Trophoblast cell (in vitro differentiated cells and primary cell): Measurements from ENCODE around the gene IMMP2L.

Source experiments
- DNase-seq, 2 donors: peaks; one replicate each; pipeline ENCODE4 v3.0.0-alpha.2; 2016
- H2AFZ ChIP-seq: 2 replicates; pipeline ENCODE4 v1.6.1; 2013; ENCODE audit warnings: low read length, moderate library complexity, mild to moderate bottlenecking; ENCODE audit not compliant: insufficient read depth, poor library complexity
- H2AK5ac ChIP-seq: 2 replicates; pipeline ENCODE4 v1.6.1; 2013; ENCODE audit warnings: mild to moderate bottlenecking, low read length
- H2BK120ac ChIP-seq: 2 replicates; pipeline ENCODE4 v1.6.1; 2013; ENCODE audit warnings: low read length, mild to moderate bottlenecking, moderate library complexity; ENCODE audit not compliant: insufficient read depth, poor library complexity
- H2BK12ac ChIP-seq: 2 replicates; pipeline ENCODE4 v1.6.1; 2013; ENCODE audit warnings: mild to moderate bottlenecking, low read length, moderate library complexity
- H2BK5ac ChIP-seq: 2 replicates; pipeline ENCODE4 v1.6.1; 2013; ENCODE audit warnings: low read length, low read depth, moderate library complexity, mild to moderate bottlenecking; ENCODE audit not compliant: poor library complexity
- H3K14ac ChIP-seq: 2 replicates; pipeline ENCODE4 v1.6.1; 2013; ENCODE audit warnings: mild to moderate bottlenecking, low read length
- H3K18ac ChIP-seq: 2 replicates; pipeline ENCODE4 v1.6.1; 2013; ENCODE audit warnings: mild to moderate bottlenecking, low read length
- H3K23ac ChIP-seq: 2 replicates; pipeline ENCODE4 v1.6.1; 2013; ENCODE audit warnings: low read length
- H3K27ac ChIP-seq: 2 replicates; pipeline ENCODE4 v1.5.1; 2013; ENCODE audit warnings: low read depth, mild to moderate bottlenecking, inconsistent platforms, low read length, moderate library complexity
- H3K27me3 ChIP-seq: 2 replicates; pipeline ENCODE4 v1.6.1; 2013; ENCODE audit warnings: inconsistent platforms, mild to moderate bottlenecking, low read length, moderate library complexity; ENCODE audit not compliant: insufficient read depth
- H3K36me3 ChIP-seq, 2 experiments: 1 replicate in 1 of 2; 2 replicates in 1 of 2; pipeline ENCODE4 v1.6.1; 2013; ENCODE audit warnings: low read length in 2 of 2, mild to moderate bottlenecking in 2 of 2, moderate library complexity in 1 of 2; ENCODE audit not compliant: insufficient read depth in 2 of 2, control insufficient read depth in 1 of 2
- H3K4ac ChIP-seq: 2 replicates; pipeline ENCODE4 v1.6.1; 2013; ENCODE audit warnings: low read depth, mild to moderate bottlenecking, low read length, moderate library complexity
- H3K4me1 ChIP-seq, 2 experiments: 1 replicate in 1 of 2; 2 replicates in 1 of 2; pipeline ENCODE4 v1.6.1; 2013; ENCODE audit warnings: low read length in 2 of 2, mild to moderate bottlenecking in 2 of 2, moderate library complexity in 1 of 2; ENCODE audit not compliant: insufficient read depth in 2 of 2, control insufficient read depth in 1 of 2
- H3K4me2 ChIP-seq: 2 replicates; pipeline ENCODE4 v1.6.1; 2013; ENCODE audit warnings: inconsistent platforms, mild to moderate bottlenecking, low read length, moderate library complexity
- H3K4me3 ChIP-seq: 2 replicates; pipeline ENCODE4 v1.5.1; 2013; ENCODE audit warnings: mild to moderate bottlenecking, low read depth, low read length, inconsistent platforms
- H3K79me1 ChIP-seq: one replicate; pipeline ENCODE4 v1.6.1; 2013; ENCODE audit warnings: low read length
- H3K79me2 ChIP-seq: 2 replicates; pipeline ENCODE4 v1.6.1; 2013; ENCODE audit warnings: low read length, mild to moderate bottlenecking; ENCODE audit not compliant: control insufficient read depth, insufficient read depth, poor library complexity
- H3K9ac ChIP-seq: 2 replicates; pipeline ENCODE4 v1.6.1; 2013; ENCODE audit warnings: mild to moderate bottlenecking, low read length
- H3K9me3 ChIP-seq: 2 replicates; pipeline ENCODE4 v1.6.1; 2013; ENCODE audit warnings: low read depth, mild to moderate bottlenecking, control low read depth, inconsistent platforms, low read length; ENCODE audit not compliant: insufficient read depth
- H4K12ac ChIP-seq: 2 replicates; pipeline ENCODE4 v1.6.1; 2013; ENCODE audit warnings: low read depth, mild to moderate bottlenecking, low read length, moderate library complexity
- H4K8ac ChIP-seq: 2 replicates; pipeline ENCODE4 v1.6.1; 2013; ENCODE audit warnings: low read depth, mild to moderate bottlenecking, low read length, moderate library complexity
- H4K91ac ChIP-seq: one replicate; pipeline ENCODE4 v1.6.1; 2013; ENCODE audit warnings: low read depth, mild to moderate bottlenecking, low read length, moderate library complexity
- WGBS: extraction: QIAGEN DNeasy Blood & Tissue Kit; methylation state at CpG from one replicate; pipeline ENCODE4 v1.1.7; 2013; ENCODE audit warnings: missing lambda C conversion rate; ENCODE audit not compliant: insufficient read length, insufficient coverage; ENCODE audit errors: extremely low coverage; 5-methylcytosine and 5-hydroxymethylcytosine counted together

IMMP2L gene

DNA sequence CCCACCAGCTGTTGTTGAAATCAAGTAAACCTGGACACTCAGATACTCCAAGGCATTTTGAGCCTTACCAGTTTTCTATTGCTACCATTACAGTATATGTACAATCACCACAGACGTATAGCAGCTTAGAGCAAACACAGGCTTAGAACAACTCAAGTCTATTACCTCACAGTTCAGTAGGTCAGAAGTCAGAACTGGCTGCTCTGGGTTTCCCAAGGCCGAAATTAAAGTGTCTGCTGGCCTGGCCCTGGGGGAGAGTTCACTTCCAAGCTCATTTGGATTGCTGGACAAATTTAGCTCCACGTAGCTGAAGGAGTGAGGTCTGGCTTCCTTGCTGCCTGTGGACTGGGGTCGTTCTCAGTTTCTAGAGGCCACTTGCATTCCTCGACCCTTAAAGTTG is 731.5 kb downstream of the IMMP2L start:
- no peak overlapping the region for H3K14ac ChIP-seq
- H2BK120ac ChIP-seq: no peak overlapping the region
- H3K9ac ChIP-seq: no peak overlapping the region
- no peak overlapping the region for H4K91ac ChIP-seq
- no peak overlapping the region for H2AK5ac ChIP-seq
- no peak overlapping the region for H2AFZ ChIP-seq
- no peak overlapping the region for H3K18ac ChIP-seq
- no peak overlapping the region for H3K4me3 ChIP-seq
- H4K8ac ChIP-seq: no peak overlapping the region
- no peaks in the 10 kb centered on the region for H3K79me1 ChIP-seq
- H2BK12ac ChIP-seq: no peak overlapping the region
- H3K27ac ChIP-seq: no peak overlapping the region
- H4K12ac ChIP-seq: no peak overlapping the region
- H3K4me2 ChIP-seq: no peak overlapping the region
- H2BK5ac ChIP-seq: no peak overlapping the region
- H3K23ac ChIP-seq: no peak overlapping the region
- H3K4ac ChIP-seq: no peak overlapping the region
- no peaks in the 10 kb centered on the region for H3K79me2 ChIP-seq
- H3K9me3 ChIP-seq: no peaks in the 10 kb centered on the region
- H3K36me3 ChIP-seq: no peaks in the 10 kb centered on the region
- no CpG with 5 or more reads among the region's 5 CpGs for WGBS
- H3K27me3 ChIP-seq: no peaks in the 10 kb centered on the region
- peak; percentile 1 to 28 for DNase-seq
- H3K4me1 ChIP-seq: peaks cover 2 to 4% of the 10 kb centered on the region in 2 experiments

DNA sequence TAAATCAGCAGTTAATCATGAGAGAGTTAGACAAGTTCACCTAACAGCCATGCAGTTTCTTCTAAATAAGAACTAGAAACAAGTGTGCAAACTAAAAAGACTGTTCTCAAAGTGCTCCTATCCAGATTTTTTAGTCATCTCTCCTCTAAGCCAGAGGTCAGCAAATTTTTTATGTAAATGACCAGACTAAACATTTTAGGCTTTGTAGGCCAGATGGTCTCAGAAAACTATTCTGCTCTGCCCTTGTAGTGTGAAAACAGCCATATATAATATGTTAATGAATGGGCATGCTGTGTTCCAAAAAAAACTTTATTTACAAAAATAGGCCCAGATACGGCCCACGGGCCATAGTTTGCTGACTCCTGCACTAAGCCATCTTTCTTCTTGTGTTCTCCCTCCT is 734.4 kb downstream of the IMMP2L start:
- H4K91ac ChIP-seq: no peak overlapping the region
- H3K79me1 ChIP-seq: no peaks in the 10 kb centered on the region
- no peak overlapping the region for H3K18ac ChIP-seq
- no peak overlapping the region for H4K8ac ChIP-seq
- no peak overlapping the region for H2BK5ac ChIP-seq
- H4K12ac ChIP-seq: no peak overlapping the region
- peaks cover 2 to 4% of the 10 kb centered on the region in 2 experiments for H3K4me1 ChIP-seq
- H3K36me3 ChIP-seq: no peaks in the 10 kb centered on the region
- H3K79me2 ChIP-seq: no peaks in the 10 kb centered on the region
- no peak overlapping the region for H2BK120ac ChIP-seq
- no peak overlapping the region for H2AFZ ChIP-seq
- no peak overlapping the region for H3K4me3 ChIP-seq
- H3K9me3 ChIP-seq: no peaks in the 10 kb centered on the region
- H3K4ac ChIP-seq: no peak overlapping the region
- no CpG with 5 or more reads among the region's 2 CpGs for WGBS
- H3K4me2 ChIP-seq: no peak overlapping the region
- no peak overlapping the region for H3K23ac ChIP-seq
- H3K14ac ChIP-seq: no peak overlapping the region
- no peak overlapping the region for H3K27ac ChIP-seq
- H2BK12ac ChIP-seq: no peak overlapping the region
- no peaks in the 10 kb centered on the region for H3K27me3 ChIP-seq
- no peak overlapping the region for H3K9ac ChIP-seq
- H2AK5ac ChIP-seq: no peak overlapping the region
- DNase-seq: no peak

DNA sequence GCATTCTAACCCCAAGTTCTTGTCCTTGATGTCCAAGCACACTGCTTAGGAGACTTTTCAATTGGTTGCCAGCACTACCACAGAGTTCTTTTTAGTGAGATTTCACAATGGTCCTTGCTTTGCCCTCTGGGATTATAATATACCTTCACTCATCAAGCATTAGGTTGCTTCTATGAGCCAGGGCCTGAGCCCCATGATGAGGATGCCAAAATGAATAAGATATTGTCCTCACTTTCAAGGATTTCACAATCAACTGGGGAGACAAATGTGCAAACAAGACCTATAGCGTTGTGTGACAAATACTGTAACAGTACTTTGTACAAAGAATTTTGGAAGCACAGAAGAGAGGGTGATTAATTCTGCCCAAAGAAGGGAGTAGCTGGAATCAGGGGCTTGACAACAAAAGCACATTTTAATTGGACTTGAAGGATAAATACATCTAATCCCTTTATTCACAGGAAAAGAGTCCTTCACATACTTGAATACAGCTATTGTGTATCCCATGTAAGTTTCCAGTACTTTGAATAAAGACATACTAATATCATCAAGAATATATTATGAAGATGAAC is 734.9 kb downstream of the IMMP2L start:
- Histone ChIP-seq H3K9me3 (no peaks in the 10 kb centered on the region), H3K27me3 (no peaks in the 10 kb centered on the region), H4K8ac (no peak overlapping the region), H3K36me3 (no peaks in the 10 kb centered on the region), H4K12ac (no peak overlapping the region), H3K23ac (no peak overlapping the region), H2BK5ac (no peak overlapping the region), H3K79me1 (no peaks in the 10 kb centered on the region), H3K18ac (no peak overlapping the region), H3K4me1 (peaks cover 2 to 4% of the 10 kb centered on the region in 2 experiments), H4K91ac (no peak overlapping the region), H3K4ac (no peak overlapping the region), H3K4me2 (no peak overlapping the region), H3K9ac (no peak overlapping the region), H3K14ac (no peak overlapping the region), H2AK5ac (no peak overlapping the region), H3K27ac (no peak overlapping the region), H3K4me3 (no peak overlapping the region), H2BK12ac (no peak overlapping the region), H2BK120ac (no peak overlapping the region), H3K79me2 (no peaks in the 10 kb centered on the region), H2AFZ (no peak overlapping the region)
- no peak for DNase-seq
- WGBS: no CpG with 5 or more reads among the region's 1 CpG

DNA sequence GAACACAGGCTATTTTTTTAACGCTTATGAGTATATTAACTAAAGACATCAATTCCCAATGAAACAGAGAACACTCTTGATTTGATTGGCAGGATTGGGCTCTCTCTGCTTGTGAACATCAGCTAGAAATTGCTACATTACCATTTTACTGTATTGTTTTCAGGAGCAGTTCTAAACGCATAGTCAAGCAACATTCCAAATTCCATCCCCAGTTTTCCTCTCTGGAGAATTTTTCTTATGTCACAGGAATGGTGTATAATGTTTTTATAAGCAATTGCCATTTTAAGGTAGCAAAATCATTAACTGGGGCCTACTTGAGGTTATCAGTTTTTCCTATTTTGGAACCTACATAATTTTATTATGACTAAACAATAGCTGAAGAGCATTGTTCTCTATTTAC is 748.3 kb downstream of the IMMP2L start:
- Histone ChIP-seq H3K79me2 (no peaks in the 10 kb centered on the region), H2BK12ac (no peak overlapping the region)
- WGBS: no CpG with 5 or more reads among the region's 2 CpGs

More for the DNA sequence above, 748.3 kb downstream of the IMMP2L start:
- H3K4ac ChIP-seq: no peak overlapping the region
- H4K91ac ChIP-seq: no peak overlapping the region
- no peak overlapping the region for H4K12ac ChIP-seq
- no peak overlapping the region for H3K27ac ChIP-seq
- H2AFZ ChIP-seq: no peak overlapping the region
- no peak overlapping the region for H2AK5ac ChIP-seq
- no peaks in the 10 kb centered on the region for H3K79me1 ChIP-seq
- H4K8ac ChIP-seq: no peak overlapping the region
- H3K4me3 ChIP-seq: no peak overlapping the region
- no peaks in the 10 kb centered on the region for H3K36me3 ChIP-seq
- no peaks in the 10 kb centered on the region for H3K4me1 ChIP-seq
- no peak overlapping the region for H3K14ac ChIP-seq
- DNase-seq: no peak
- H3K18ac ChIP-seq: no peak overlapping the region
- H3K27me3 ChIP-seq: no peaks in the 10 kb centered on the region
- no peak overlapping the region for H3K9ac ChIP-seq
- no peak overlapping the region for H2BK5ac ChIP-seq
- H3K23ac ChIP-seq: no peak overlapping the region
- H2BK120ac ChIP-seq: no peak overlapping the region
- H3K4me2 ChIP-seq: no peak overlapping the region
- H3K9me3 ChIP-seq: no peaks in the 10 kb centered on the region
